ENCODE measurements around the gene NR4A1. TPM values are rescaled to one million over a fixed set of nuclear protein-coding genes. Genes with fewer than 3 reads are reported as not detected.

The NR4A1 gene
- total RNA-seq, 1 experiment from 2014 or later = 26.9 TPM

DNA sequence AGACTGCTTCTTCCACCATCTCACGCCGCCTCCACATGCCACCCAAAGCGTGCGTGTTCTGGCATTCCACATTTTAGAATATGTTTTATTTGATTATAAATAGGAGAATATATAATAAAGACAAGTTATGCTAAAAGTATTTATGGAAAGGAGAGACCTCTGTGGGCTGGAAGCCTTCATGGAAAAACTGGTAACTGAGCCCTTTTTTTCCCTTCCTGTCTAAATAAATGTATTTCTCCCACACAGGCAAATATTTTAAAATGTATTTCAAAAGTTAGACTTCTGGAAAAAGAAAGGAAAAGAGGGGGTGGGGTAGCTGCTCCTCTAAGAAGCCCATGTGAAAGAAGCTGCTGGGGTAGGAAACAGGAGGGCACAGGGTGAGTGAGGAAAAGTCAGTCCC lies 16.1 kb upstream of the NR4A1 start (continued):
- TF ChIP-seq, protein P1, sequence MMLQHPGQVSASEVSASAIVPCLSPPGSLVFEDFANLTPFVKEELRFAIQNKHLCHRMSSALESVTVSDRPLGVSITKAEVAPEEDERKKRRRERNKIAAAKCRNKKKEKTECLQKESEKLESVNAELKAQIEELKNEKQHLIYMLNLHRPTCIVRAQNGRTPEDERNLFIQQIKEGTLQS (CRISPR knock-in tag; conservative IDR thresholded peaks at IDR 0.05) = no peak

DNA sequence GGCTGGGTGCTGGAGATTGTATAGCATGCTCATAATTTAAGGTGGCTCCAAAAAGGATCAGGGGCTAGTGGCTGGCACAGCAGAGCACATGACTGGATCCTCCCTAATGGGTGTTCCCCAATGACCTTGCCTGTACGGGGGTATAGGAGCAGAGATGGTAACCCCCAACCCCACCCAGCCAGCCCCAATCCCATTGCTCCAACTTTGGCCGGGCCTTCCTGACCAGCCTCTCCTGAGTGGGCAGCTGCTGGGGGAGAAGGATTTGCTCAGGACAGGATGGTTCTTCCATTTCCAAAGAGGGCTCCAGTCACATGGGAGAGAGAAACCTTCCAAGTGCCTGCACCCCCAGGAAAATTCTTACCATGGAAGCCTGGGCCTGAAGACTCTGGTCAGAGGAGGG lies 15.3 kb upstream of the NR4A1 start:
- TF ChIP-seq, protein P2, sequence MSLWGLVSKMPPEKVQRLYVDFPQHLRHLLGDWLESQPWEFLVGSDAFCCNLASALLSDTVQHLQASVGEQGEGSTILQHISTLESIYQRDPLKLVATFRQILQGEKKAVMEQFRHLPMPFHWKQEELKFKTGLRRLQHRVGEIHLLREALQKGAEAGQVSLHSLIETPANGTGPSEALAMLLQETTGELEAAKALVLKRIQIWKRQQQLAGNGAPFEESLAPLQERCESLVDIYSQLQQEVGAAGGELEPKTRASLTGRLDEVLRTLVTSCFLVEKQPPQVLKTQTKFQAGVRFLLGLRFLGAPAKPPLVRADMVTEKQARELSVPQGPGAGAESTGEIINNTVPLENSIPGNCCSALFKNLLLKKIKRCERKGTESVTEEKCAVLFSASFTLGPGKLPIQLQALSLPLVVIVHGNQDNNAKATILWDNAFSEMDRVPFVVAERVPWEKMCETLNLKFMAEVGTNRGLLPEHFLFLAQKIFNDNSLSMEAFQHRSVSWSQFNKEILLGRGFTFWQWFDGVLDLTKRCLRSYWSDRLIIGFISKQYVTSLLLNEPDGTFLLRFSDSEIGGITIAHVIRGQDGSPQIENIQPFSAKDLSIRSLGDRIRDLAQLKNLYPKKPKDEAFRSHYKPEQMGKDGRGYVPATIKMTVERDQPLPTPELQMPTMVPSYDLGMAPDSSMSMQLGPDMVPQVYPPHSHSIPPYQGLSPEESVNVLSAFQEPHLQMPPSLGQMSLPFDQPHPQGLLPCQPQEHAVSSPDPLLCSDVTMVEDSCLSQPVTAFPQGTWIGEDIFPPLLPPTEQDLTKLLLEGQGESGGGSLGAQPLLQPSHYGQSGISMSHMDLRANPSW (CRISPR knock-in tag; conservative IDR thresholded peaks at IDR 0.05; ENCODE audit: low read depth) = no peak
- TF ChIP-seq, protein P3, sequence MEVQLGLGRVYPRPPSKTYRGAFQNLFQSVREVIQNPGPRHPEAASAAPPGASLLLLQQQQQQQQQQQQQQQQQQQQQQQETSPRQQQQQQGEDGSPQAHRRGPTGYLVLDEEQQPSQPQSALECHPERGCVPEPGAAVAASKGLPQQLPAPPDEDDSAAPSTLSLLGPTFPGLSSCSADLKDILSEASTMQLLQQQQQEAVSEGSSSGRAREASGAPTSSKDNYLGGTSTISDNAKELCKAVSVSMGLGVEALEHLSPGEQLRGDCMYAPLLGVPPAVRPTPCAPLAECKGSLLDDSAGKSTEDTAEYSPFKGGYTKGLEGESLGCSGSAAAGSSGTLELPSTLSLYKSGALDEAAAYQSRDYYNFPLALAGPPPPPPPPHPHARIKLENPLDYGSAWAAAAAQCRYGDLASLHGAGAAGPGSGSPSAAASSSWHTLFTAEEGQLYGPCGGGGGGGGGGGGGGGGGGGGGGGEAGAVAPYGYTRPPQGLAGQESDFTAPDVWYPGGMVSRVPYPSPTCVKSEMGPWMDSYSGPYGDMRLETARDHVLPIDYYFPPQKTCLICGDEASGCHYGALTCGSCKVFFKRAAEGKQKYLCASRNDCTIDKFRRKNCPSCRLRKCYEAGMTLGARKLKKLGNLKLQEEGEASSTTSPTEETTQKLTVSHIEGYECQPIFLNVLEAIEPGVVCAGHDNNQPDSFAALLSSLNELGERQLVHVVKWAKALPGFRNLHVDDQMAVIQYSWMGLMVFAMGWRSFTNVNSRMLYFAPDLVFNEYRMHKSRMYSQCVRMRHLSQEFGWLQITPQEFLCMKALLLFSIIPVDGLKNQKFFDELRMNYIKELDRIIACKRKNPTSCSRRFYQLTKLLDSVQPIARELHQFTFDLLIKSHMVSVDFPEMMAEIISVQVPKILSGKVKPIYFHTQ (CRISPR knock-in tag; IDR thresholded peaks at IDR 0.05) = no peak
- TF ChIP-seq, protein P4, sequence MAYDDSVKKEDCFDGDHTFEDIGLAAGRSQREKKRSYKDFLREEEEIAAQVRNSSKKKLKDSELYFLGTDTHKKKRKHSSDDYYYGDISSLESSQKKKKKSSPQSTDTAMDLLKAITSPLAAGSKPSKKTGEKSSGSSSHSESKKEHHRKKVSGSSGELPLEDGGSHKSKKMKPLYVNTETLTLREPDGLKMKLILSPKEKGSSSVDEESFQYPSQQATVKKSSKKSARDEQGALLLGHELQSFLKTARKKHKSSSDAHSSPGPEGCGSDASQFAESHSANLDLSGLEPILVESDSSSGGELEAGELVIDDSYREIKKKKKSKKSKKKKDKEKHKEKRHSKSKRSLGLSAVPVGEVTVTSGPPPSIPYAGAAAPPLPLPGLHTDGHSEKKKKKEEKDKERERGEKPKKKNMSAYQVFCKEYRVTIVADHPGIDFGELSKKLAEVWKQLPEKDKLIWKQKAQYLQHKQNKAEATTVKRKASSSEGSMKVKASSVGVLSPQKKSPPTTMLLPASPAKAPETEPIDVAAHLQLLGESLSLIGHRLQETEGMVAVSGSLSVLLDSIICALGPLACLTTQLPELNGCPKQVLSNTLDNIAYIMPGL (CRISPR knock-in tag; IDR thresholded peaks at IDR 0.05) = no peak
- TF ChIP-seq CREB1 (CRISPR knock-in tag; IDR thresholded peaks at IDR 0.05) = no peak
- TF ChIP-seq, protein P5, sequence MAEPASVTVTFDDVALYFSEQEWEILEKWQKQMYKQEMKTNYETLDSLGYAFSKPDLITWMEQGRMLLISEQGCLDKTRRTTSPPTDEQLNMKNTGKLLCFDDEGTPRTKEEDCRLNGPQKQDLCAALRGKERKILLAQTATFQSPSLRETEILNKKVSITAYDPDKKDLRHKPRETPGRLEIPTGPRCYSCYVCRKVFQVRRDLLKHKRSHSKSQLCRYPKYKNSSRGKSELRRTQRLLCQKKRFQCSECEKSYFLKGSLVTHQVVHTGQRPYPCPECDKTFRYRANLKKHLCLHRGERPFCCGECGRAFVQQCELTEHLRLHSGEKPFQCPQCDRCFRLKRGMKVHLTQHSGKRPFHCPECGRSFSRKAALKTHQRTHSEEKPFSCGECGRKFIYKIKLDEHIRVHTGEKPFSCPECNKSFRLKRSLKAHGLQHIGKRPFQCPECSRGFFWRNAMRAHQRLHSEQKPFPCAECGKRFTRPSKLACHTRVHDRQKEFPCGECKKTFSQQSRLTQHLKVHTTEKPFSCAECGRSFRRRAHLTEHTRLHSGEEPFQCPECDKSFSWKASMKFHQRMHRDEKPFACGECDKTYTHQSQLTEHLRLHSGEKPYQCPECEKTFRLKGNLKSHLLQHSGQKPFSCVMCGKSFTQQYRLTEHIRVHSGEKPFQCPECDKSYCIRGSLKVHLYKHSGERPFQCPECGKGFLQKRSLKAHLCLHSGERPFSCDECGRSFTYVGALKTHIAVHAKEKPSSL (CRISPR knock-in tag; conservative IDR thresholded peaks at IDR 0.05) = no peak
- TF ChIP-seq, protein P6, sequence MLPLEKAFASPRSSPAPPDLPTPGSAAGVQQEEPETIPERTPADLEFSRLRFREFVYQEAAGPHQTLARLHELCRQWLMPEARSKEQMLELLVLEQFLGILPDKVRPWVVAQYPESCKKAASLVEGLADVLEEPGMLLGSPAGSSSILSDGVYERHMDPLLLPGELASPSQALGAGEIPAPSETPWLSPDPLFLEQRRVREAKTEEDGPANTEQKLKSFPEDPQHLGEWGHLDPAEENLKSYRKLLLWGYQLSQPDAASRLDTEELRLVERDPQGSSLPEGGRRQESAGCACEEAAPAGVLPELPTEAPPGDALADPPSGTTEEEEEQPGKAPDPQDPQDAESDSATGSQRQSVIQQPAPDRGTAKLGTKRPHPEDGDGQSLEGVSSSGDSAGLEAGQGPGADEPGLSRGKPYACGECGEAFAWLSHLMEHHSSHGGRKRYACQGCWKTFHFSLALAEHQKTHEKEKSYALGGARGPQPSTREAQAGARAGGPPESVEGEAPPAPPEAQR (CRISPR knock-in tag; IDR thresholded peaks at IDR 0.05) = no peak
- TF ChIP-seq OVOL2 (CRISPR knock-in tag; IDR thresholded peaks at IDR 0.05; ENCODE audit: borderline replicate concordance) = no peak
- no peak for TF ChIP-seq FOXJ3 (CRISPR knock-in tag; IDR thresholded peaks at IDR 0.05; ENCODE audit: borderline replicate concordance)
- ChIA-PET CTCF (interaction anchor here (7.1 kb wide), 1 partner anchor 11 kb away, joined by 130 read pairs; no protein-coding TSS in a partner anchor), POLR2A (interaction anchor here (2.7 kb wide), 1 partner anchor 15 kb away, joined by 11 read pairs; the partner anchor contains the start of gene NR4A1)
- H3K36me3 Mint-ChIP-seq = no peaks in the 10 kb centered on the region
- no peaks in the 10 kb centered on the region for H3K9me3 Mint-ChIP-seq
- DNase-seq (ENCODE audit: low spot score) = no peak
- H3K27ac Mint-ChIP-seq = no peak overlapping the region
- H3K4me1 Mint-ChIP-seq = peaks cover 32% of the 10 kb centered on the region
- H3K27me3 Mint-ChIP-seq (ENCODE audit: low read depth) = peaks cover 54% of the 10 kb centered on the region
- no peak for ATAC-seq
- peak overlapping the region; percentile 61 for H3K4me3 Mint-ChIP-seq

DNA sequence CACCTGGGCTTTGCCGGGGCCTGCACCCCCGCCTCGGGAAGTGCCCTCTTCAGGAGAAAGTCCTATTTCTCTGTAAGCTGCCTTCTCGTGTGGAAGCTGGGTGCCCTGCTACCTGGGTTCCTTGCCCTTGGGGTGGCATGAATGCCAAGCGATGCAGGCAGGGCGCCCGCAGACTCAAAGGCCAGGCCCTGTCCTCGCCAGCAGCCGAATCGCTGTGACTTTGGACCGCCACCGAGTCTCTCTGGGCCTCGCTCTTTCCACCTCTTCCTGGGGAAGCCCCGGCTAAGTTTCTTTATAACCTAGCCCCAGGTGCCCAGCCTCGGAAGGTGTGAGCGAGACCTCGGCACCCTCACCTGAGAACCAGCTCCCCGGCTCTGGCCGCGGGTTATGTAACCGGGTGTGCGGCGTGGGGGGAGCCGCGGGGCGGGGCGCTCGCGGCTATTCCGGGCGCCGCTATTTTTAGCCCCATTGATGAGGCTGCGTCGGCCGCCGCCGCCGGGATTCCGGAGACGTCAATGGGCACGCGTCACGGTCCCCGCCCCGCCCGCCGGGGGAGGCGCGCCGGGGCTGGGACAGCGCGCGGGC lies 14.6 kb upstream of the NR4A1 start:
- Mint-ChIP-seq H3K36me3 (no peaks in the 10 kb centered on the region), H3K4me1 (peaks cover 34% of the 10 kb centered on the region)
- TF ChIP-seq, protein P5 (CRISPR knock-in tag; conservative IDR thresholded peaks at IDR 0.05) = no peak
- TF ChIP-seq, protein P7, sequence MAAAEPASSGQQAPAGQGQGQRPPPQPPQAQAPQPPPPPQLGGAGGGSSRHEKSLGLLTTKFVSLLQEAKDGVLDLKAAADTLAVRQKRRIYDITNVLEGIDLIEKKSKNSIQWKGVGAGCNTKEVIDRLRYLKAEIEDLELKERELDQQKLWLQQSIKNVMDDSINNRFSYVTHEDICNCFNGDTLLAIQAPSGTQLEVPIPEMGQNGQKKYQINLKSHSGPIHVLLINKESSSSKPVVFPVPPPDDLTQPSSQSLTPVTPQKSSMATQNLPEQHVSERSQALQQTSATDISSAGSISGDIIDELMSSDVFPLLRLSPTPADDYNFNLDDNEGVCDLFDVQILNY (CRISPR knock-in tag; IDR thresholded peaks at IDR 0.05) = peak; percentile 29; the same call in 1 of the 2 replicates
- TF ChIP-seq, protein P8, sequence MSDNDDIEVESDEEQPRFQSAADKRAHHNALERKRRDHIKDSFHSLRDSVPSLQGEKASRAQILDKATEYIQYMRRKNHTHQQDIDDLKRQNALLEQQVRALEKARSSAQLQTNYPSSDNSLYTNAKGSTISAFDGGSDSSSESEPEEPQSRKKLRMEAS (CRISPR knock-in tag; IDR thresholded peaks at IDR 0.05) = 0 out of 2 replicates have a peak, but pooled peaks have one; percentile 35

More for the DNA sequence above, 14.6 kb upstream of the NR4A1 start:
- ChIA-PET POLR2A (interaction anchor here (0.7 to 2.7 kb wide), 3 partner anchors 11 to 33 kb away, joined by 3 to 11 read pairs (median 4); partner anchors contain the start of genes ATG101 and NR4A1), CTCF (interaction anchor here (1.0 to 7.1 kb wide), 4 partner anchors 11 to 129 kb away, joined by 3 to 130 read pairs (median 10); partner anchors contain the start of gene ATG101)
- H3K27me3 Mint-ChIP-seq (ENCODE audit: low read depth) = peaks cover 52% of the 10 kb centered on the region
- peak overlapping the region; percentile 61 for H3K4me3 Mint-ChIP-seq
- DNase-seq (ENCODE audit: low spot score) (peak; percentile 78), ATAC-seq (peak; percentile 2)
- no peak overlapping the region for H3K27ac Mint-ChIP-seq
- no peaks in the 10 kb centered on the region for H3K9me3 Mint-ChIP-seq
